ENCODE data around the gene DDX49.

- TF ChIP-seq EZH2 (optimal IDR thresholded peaks at IDR 0.05; ENCODE audit: low read depth, low read length), result no peak
- no peak for TF ChIP-seq CTCF (IDR thresholded peaks at IDR 0.05; ENCODE audit: low read length)
- no peak for TF ChIP-seq EZH2phosphoT487 (IDR thresholded peaks at IDR 0.05; ENCODE audit: low read length)
Observed at GRCh38 chr19:18948976-18949356, 29.5 kb downstream of the DDX49 start.
